ENCODE results near the gene SVOPL.

The SVOPL gene

DNA sequence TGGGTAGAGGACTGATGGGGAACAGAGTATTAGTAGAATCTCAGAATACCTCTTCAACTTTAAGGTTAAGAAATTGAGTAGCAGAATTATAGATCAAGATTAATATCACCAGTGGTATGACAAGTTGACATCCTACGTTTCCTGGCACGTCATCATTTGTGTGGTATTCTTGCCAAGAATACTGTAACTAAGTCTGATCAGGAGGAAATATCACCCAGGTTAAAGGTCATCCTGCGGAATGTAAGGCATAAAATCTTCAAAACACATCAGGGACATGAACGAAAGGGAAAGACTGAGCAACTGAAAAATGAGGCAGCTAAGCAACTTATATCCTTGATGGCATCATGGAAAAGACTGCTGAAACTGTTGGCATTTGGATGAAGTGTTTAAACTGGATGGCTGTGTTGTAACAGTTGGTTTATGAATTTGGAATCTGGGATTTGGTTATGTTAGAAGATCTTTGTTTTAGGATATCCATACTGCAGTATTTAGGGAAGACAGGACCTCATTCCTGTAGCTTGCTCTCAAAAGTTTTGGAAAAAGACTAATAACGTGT, 155.0 kb downstream of the SVOPL start:
- no peak for DNase-seq (ENCODE audit: low read depth, low spot score)
- no peak overlapping the region for H3K4me3 ChIP-seq (ENCODE audit: low read length)

DNA sequence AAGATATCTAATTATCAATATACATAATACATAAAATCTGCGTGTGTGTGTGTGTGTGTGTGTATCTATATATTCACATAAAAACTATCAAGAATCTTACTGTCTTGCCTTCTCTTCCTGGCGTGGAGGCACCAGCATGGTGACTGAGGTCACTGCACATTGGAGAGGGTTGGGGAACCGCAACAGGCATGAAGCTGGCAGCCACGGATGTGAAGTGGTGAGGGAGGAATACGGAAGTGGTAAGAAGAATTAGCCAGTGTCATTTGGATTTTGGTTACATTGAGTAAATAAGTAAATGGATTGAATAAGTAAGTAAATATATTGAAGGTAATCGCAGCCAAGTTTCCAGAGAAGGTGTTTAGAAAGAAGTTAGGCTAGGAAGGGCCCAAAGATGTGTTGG, 156.0 kb downstream of the SVOPL start:
- DNase-seq (ENCODE audit: low read depth, low spot score) = no peak
- no peak overlapping the region for H3K4me3 ChIP-seq (ENCODE audit: low read length)

Measured in Jurkat, Clone E6-1 (cell line).